Ascending aorta (tissue), 2 donors: ENCODE data around the gene SEMA3E. TPM values are rescaled to one million over a fixed set of nuclear protein-coding genes. Genes with fewer than 3 reads are reported as not detected.

Experiments used
- DNase-seq, 2 donors: peaks; one replicate each; pipeline ENCODE4 v3.0.0-alpha.2; 2019; ENCODE audit warnings: low spot score in 2 of 2
- H3K27ac ChIP-seq, 2 donors: fragments of 200-600 bp; sonication (generic); one replicate each; pipeline ENCODE4 v1.5.1; 2016 to 2017; ENCODE audit warnings: mild to moderate bottlenecking in 1 of 2
- H3K27me3 ChIP-seq: fragments of 200-600 bp; sonication (generic); one replicate; pipeline ENCODE4 v1.5.1; 2017
- H3K36me3 ChIP-seq, 2 donors: fragments of 200-600 bp; sonication (generic); one replicate each; pipeline ENCODE4 v1.5.1; 2016
- H3K4me1 ChIP-seq, 2 donors: fragments of 200-600 bp; sonication (generic); one replicate each; pipeline ENCODE4 v1.5.1; 2016 to 2017; ENCODE audit warnings: mild to moderate bottlenecking in 1 of 2
- H3K4me3 ChIP-seq, 2 donors: fragments of 200-600 bp; sonication (generic); one replicate each; pipeline ENCODE4 v1.5.1; 2016 to 2017; ENCODE audit warnings: mild to moderate bottlenecking in 1 of 2
- H3K9me3 ChIP-seq, 2 donors: fragments of 200-600 bp; sonication (generic); one replicate each; pipeline ENCODE4 v1.5.1; 2016
- intact Hi-C: fragments of 100-400 bp; cut with DNase I; formaldehyde crosslinking; loops from one replicate; pipeline ENCODE4 v1.15.1; 2023
- total RNA-seq: library from RNA; depleted of rRNA; stranded (reverse); fragments of >200 nt; gene quantifications from one replicate; pipeline ENCODE4 v1.1.0, GENCODE V29; 2016
- TF ChIP-seq, protein P1 (sequence below), 3 experiments: fragments of 200-600 bp in 2 of 3; fragments of 450-650 bp in 1 of 3; sonication (generic) in 2 of 3; IDR thresholded peaks; one replicate each; pipeline ENCODE4 v1.5.1; 2016 to 2019; ENCODE audit warnings: antibody characterized with exemption in 3 of 3, mild to moderate bottlenecking in 1 of 3, moderate library complexity in 1 of 3

Gene SEMA3E
- total RNA-seq, 1 donor from 2014 or later: 4.3 TPM

- no peaks in the 10 kb centered on the region for H3K27me3 ChIP-seq
- TF ChIP-seq, protein P1, sequence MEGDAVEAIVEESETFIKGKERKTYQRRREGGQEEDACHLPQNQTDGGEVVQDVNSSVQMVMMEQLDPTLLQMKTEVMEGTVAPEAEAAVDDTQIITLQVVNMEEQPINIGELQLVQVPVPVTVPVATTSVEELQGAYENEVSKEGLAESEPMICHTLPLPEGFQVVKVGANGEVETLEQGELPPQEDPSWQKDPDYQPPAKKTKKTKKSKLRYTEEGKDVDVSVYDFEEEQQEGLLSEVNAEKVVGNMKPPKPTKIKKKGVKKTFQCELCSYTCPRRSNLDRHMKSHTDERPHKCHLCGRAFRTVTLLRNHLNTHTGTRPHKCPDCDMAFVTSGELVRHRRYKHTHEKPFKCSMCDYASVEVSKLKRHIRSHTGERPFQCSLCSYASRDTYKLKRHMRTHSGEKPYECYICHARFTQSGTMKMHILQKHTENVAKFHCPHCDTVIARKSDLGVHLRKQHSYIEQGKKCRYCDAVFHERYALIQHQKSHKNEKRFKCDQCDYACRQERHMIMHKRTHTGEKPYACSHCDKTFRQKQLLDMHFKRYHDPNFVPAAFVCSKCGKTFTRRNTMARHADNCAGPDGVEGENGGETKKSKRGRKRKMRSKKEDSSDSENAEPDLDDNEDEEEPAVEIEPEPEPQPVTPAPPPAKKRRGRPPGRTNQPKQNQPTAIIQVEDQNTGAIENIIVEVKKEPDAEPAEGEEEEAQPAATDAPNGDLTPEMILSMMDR (IDR thresholded peaks at IDR 0.05): no peak
- H3K9me3 ChIP-seq: no peaks in the 10 kb centered on the region
- intact Hi-C loops: no loop called here
- H3K4me1 ChIP-seq: no peaks in the 10 kb centered on the region
- H3K36me3 ChIP-seq: no peaks in the 10 kb centered on the region
- no peak overlapping the region for H3K27ac ChIP-seq
- H3K4me3 ChIP-seq: no peak overlapping the region
- no peak for DNase-seq
Measured at GRCh38 chr7:83338277-83338950, 310.5 kb downstream of the SEMA3E start.

DNA sequence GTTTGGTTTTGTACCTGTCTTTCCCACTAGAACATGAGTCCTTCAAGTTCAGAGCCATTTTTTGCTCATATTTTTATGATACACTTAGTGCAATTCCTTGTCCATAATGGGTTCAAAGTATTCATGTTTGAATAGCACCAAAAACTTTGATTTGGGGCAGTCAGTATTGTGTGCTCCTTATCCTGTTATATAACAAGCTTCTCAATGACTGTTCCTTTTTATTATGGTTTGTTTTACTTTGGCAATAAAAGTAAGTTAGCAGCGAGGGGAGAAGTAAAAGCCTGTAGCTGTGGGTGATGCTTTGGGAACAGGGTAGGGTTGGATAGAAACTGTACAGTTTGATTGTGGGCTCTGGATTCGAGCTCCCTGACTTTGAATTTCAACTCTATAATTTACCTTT lies 311.9 kb downstream of the SEMA3E start:
- Histone ChIP-seq H3K4me1 (no peaks in the 10 kb centered on the region), H3K27me3 (no peaks in the 10 kb centered on the region), H3K9me3 (no peaks in the 10 kb centered on the region), H3K36me3 (no peaks in the 10 kb centered on the region), H3K4me3 (no peak overlapping the region), H3K27ac (no peak overlapping the region)
- no peak for DNase-seq
- TF ChIP-seq, protein P1 (IDR thresholded peaks at IDR 0.05): no peak
- intact Hi-C loops: no loop called here

GRCh38 chr7:83326223-83326622 lies 322.7 kb downstream of the SEMA3E start:
- DNase-seq: no peak
- Histone ChIP-seq H3K27ac (no peak overlapping the region), H3K9me3 (no peaks in the 10 kb centered on the region), H3K4me3 (no peak overlapping the region), H3K27me3 (no peaks in the 10 kb centered on the region), H3K36me3 (no peaks in the 10 kb centered on the region), H3K4me1 (no peaks in the 10 kb centered on the region)
- intact Hi-C loops: no loop called here
- TF ChIP-seq, protein P1 (IDR thresholded peaks at IDR 0.05): no peak

GRCh38 chr7:83325083-83325482 lies 323.9 kb downstream of the SEMA3E start:
- intact Hi-C loops: no loop called here
- TF ChIP-seq, protein P1 (IDR thresholded peaks at IDR 0.05): no peak

DNA sequence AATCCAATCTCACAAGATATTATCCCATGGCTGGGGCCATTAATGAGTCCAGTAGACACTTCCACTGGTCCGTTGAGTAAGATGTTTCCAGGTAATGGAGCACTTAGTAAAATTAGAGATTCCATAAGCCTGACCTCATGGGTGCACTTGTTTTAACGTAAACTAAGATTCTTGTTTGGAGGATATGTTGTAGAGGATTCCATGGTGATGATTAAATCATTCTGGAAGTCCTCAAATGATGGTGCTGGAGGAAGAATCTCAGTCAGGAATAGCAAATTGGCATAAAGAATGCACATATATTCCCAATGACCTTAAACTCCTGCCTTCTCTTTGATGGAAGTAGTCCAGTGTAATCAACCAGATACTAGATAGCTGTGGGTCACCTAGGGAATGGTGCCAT lies 324.3 kb downstream of the SEMA3E start:
- TF ChIP-seq, protein P1 (IDR thresholded peaks at IDR 0.05): no peak
- H3K36me3 ChIP-seq: no peaks in the 10 kb centered on the region
- H3K4me3 ChIP-seq: no peak overlapping the region
- no peak overlapping the region for H3K27ac ChIP-seq
- H3K4me1 ChIP-seq: no peaks in the 10 kb centered on the region
- H3K27me3 ChIP-seq: no peaks in the 10 kb centered on the region
- DNase-seq: no peak
- H3K9me3 ChIP-seq: no peaks in the 10 kb centered on the region
- intact Hi-C loops: no loop called here

More at GRCh38 chr7:83325083-83325482, 323.9 kb downstream of the SEMA3E start:
- DNase-seq: no peak
- Histone ChIP-seq H3K27me3 (no peaks in the 10 kb centered on the region), H3K9me3 (no peaks in the 10 kb centered on the region), H3K27ac (no peak overlapping the region), H3K4me1 (no peaks in the 10 kb centered on the region), H3K4me3 (no peak overlapping the region), H3K36me3 (no peaks in the 10 kb centered on the region)

DNA sequence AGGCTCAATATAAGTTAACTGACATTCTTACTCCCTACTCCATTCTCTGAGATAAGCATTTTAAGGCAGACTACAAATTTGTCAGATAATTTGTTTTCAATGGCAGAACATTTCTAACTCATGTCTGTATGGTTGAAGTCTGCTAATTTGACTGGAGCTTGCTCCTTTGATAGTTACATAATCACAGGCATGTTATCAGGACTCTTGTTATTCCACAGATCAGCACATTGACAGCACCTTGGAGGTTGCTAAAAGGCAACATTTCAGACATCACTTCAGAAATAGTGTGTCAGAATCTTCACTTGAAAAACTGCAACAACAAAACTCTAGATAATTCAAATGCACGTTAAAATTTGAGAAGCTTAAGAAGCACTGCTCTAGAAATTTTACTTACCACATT lies 327.9 kb downstream of the SEMA3E start:
- DNase-seq: no peak
- TF ChIP-seq, protein P1 (IDR thresholded peaks at IDR 0.05): no peak
- no peaks in the 10 kb centered on the region for H3K9me3 ChIP-seq
- intact Hi-C loops: no loop called here
- no peak overlapping the region for H3K27ac ChIP-seq
- H3K27me3 ChIP-seq: no peaks in the 10 kb centered on the region
- no peaks in the 10 kb centered on the region for H3K36me3 ChIP-seq
- no peaks in the 10 kb centered on the region for H3K4me1 ChIP-seq
- no peak overlapping the region for H3K4me3 ChIP-seq
